Endothelial cell of umbilical vein (primary cell): ENCODE measurements around the gene ATP1A4. TPM values are rescaled to one million over a fixed set of nuclear protein-coding genes. Genes with fewer than 3 reads are reported as not detected.

Source experiments
- BruUV-seq: library from RNA; stranded (reverse); fragments of 400-500 nt; replicated peaks from 2 replicates; lab custom pipeline; 2021; lab: Mats Ljungman, UMichigan
- CTCF ChIA-PET: fragments of 300-600, 350-600 bp; sonication (Branson Sonifier 250); formaldehyde crosslinking; loops from one replicate; lab custom pipeline; 2021; ENCODE audit warnings: antibody characterized with exemption, inconsistent platforms; lab: Charles Lee
- POLR2A ChIA-PET: fragments of 300-600, 350-600 bp; sonication (Branson Sonifier 250); formaldehyde crosslinking; loops from one replicate; lab custom pipeline; 2021; ENCODE audit warnings: antibody characterized with exemption, inconsistent platforms; lab: Charles Lee
- DNase-seq: peaks from one replicate; pipeline ENCODE4 v3.0.0-alpha.2; 2011; ENCODE audit warnings: low read depth, low spot score
- FAIRE-seq: peaks from 2 replicates; lab custom pipeline; 2011; peaks lifted over from hg19 to GRCh38; lab: Jason Lieb, UNC
- H2AFZ ChIP-seq: 2 replicates; pipeline ENCODE4 v1.6.0; 2012; ENCODE audit warnings: low read depth, low read length, control low read depth, inconsistent platforms
- H3K27ac ChIP-seq: 2 replicates; pipeline ENCODE4 v1.5.1; 2011; ENCODE audit warnings: low read depth, mild to moderate bottlenecking, control low read depth, low read length, moderate library complexity; ENCODE audit not compliant: insufficient read depth
- H3K27me3 ChIP-seq, 2 experiments: 2 replicates each; pipeline versions ENCODE4 v1.6.0 to v1.6.1; 2011; ENCODE audit warnings: low read length in 2 of 2, mixed read lengths in 1 of 2; ENCODE audit not compliant: control insufficient read depth in 2 of 2, insufficient read depth in 2 of 2
- H3K36me3 ChIP-seq, 2 experiments: 2 replicates in 1 of 2; 3 replicates in 1 of 2; pipeline ENCODE4 v1.5.1; 2011; ENCODE audit warnings: low read length in 2 of 2, mild to moderate bottlenecking in 1 of 2, moderate library complexity in 1 of 2; ENCODE audit not compliant: control insufficient read depth in 2 of 2, insufficient read depth in 2 of 2; ENCODE audit errors: extremely low read depth in 1 of 2
- H3K4me1 ChIP-seq: 3 replicates; pipeline ENCODE4 v1.5.1; 2011; ENCODE audit warnings: mild to moderate bottlenecking, low read length; ENCODE audit not compliant: control insufficient read depth, insufficient read depth; ENCODE audit errors: extremely low read depth
- H3K4me2 ChIP-seq: 2 replicates; pipeline ENCODE4 v1.6.1; 2011; ENCODE audit warnings: low read length, control low read depth, mixed read lengths; ENCODE audit not compliant: insufficient read depth
- H3K4me3 ChIP-seq, 3 experiments: fragments of 200-600 bp in 1 of 3; sonication (generic), shearing (Covaris generic) in 1 of 3; replicated peaks in 1 of 3; 2 replicates each; pipeline ENCODE4 v1.5.1; 2011 to 2016; ENCODE audit warnings: control low read depth in 3 of 3, low read length in 3 of 3, mild to moderate bottlenecking in 2 of 3, inconsistent platforms in 1 of 3, low read depth in 1 of 3, moderate library complexity in 1 of 3; ENCODE audit not compliant: insufficient read depth in 1 of 3
- H3K79me2 ChIP-seq: 2 replicates; pipeline ENCODE4 v1.6.0; 2012; ENCODE audit warnings: low read length, inconsistent platforms; ENCODE audit not compliant: control insufficient read depth, insufficient read depth
- H3K9ac ChIP-seq: replicated peaks from 2 replicates; pipeline ENCODE3; 2011; ENCODE audit warnings: low read length, control low read depth; ENCODE audit not compliant: insufficient read depth; ENCODE audit errors: extremely low read depth
- H3K9me1 ChIP-seq: replicated peaks from 3 replicates; pipeline ENCODE4 v1.6.0; 2011; ENCODE audit warnings: mild to moderate bottlenecking, low read length; ENCODE audit not compliant: control insufficient read depth, insufficient read depth; ENCODE audit errors: extremely low read depth
- H3K9me3 ChIP-seq: replicated peaks from 2 replicates; pipeline ENCODE4 v1.5.1; 2012; ENCODE audit warnings: low read length, inconsistent platforms; ENCODE audit not compliant: control insufficient read depth, insufficient read depth
- H4K20me1 ChIP-seq: replicated peaks from 2 replicates; pipeline ENCODE3; 2011; ENCODE audit warnings: mild to moderate bottlenecking, low read length; ENCODE audit not compliant: control insufficient read depth, insufficient read depth; ENCODE audit errors: extremely low read depth
- CTCF ChIP-seq, 2 donors: IDR thresholded peaks; 1 replicate in 1 of 2; 2 replicates in 1 of 2; pipeline ENCODE4 v1.5.1; 2011; ENCODE audit warnings: low read length in 2 of 2, mild to moderate bottlenecking in 2 of 2, moderate library complexity in 2 of 2, control low read depth in 1 of 2, inconsistent platforms in 1 of 2, low read depth in 1 of 2; ENCODE audit not compliant: insufficient read depth in 1 of 2; ENCODE audit errors: extremely low read depth in 1 of 2
- EZH2 ChIP-seq: IDR thresholded peaks from 2 replicates; pipeline ENCODE4 v1.6.1; 2012; ENCODE audit warnings: borderline replicate concordance, low read depth, mild to moderate bottlenecking, moderate library complexity, low read length, inconsistent platforms; ENCODE audit not compliant: severe bottlenecking
- FOS ChIP-seq: IDR thresholded peaks from 2 replicates; pipeline ENCODE4 v1.6.1; 2011; ENCODE audit warnings: mild to moderate bottlenecking, low read length, moderate library complexity, borderline replicate concordance; ENCODE audit not compliant: insufficient read depth
- GATA2 ChIP-seq: IDR thresholded peaks from 2 replicates; pipeline ENCODE4 v1.7.0; 2011; ENCODE audit warnings: low read depth, mild to moderate bottlenecking, moderate library complexity, mixed read lengths, low read length; ENCODE audit not compliant: insufficient read length, insufficient read depth
- JUN ChIP-seq: IDR thresholded peaks from 2 replicates; pipeline ENCODE4 v1.6.1; 2011; ENCODE audit warnings: borderline replicate concordance, low read depth; ENCODE audit not compliant: insufficient read length, insufficient read depth
- MAX ChIP-seq: IDR thresholded peaks from 2 replicates; pipeline ENCODE4 v1.6.1; 2011; ENCODE audit not compliant: insufficient read depth, insufficient read length
- MYC ChIP-seq: IDR thresholded peaks from one replicate; pipeline ENCODE4 v1.6.1; 2011; ENCODE audit warnings: mild to moderate bottlenecking, low read depth, low read length
- POLR2A ChIP-seq: IDR thresholded peaks from 2 replicates; pipeline ENCODE4 v1.6.1; 2012; ENCODE audit warnings: low read depth, mild to moderate bottlenecking, control low read depth, low read length
- POLR2AphosphoS5 ChIP-seq: IDR thresholded peaks from 2 replicates; pipeline ENCODE4 v1.6.1; 2012; ENCODE audit warnings: low read depth, mild to moderate bottlenecking, control low read depth, low read length, moderate library complexity; ENCODE audit not compliant: insufficient read depth
- dilution Hi-C: fragments of 300-500 bp; cut with MboI; formaldehyde crosslinking; loops from one replicate; pipeline ENCODE4 v1.15.0; 2019; ENCODE audit warnings: low sequenced_read_pairs; ENCODE audit not compliant: extremely low pct_ligation_motif_present
- intact Hi-C: fragments of 100-400 bp; cut with micrococcal nuclease; formaldehyde crosslinking; loops from one replicate; pipeline ENCODE4 v1.10.0; 2022
- polyA plus RNA-seq, 4 experiments: library from polyadenylated mRNA; depleted of rRNA in 3 of 4; stranded (reverse) in 3 of 4; unstranded in 1 of 4; fragments of >200 nt; gene quantifications; 2 replicates each; pipeline versions ENCODE4 v1.2.1 to v1.2.3, GENCODE V29; 2011 to 2012; ENCODE audit warnings: missing spikeins in 1 of 4
- total RNA-seq: library from RNA; stranded (reverse); gene quantifications from 2 replicates; pipeline ENCODE4 v1.2.3, GENCODE V29; 2021

ATP1A4 gene
- total and polyA plus RNA-seq, 2 donors (not counting 3 experiments of a cell fraction or from before 2014, with no cell fraction given), result not detected

- Histone ChIP-seq H2AFZ (no peak overlapping the region), H3K4me2 (no peak overlapping the region), H4K20me1 (no peaks in the 10 kb centered on the region), H3K4me1 (no peaks in the 10 kb centered on the region), H3K9me1 (no peaks in the 10 kb centered on the region), H3K36me3 (no peaks in the 10 kb centered on the region), H3K27me3 (peaks cover 6 to 9% of the 10 kb centered on the region in 2 experiments), H3K4me3 (no peak overlapping the region), H3K9ac (no peak overlapping the region), H3K79me2 (no peaks in the 10 kb centered on the region), H3K9me3 (no peaks in the 10 kb centered on the region), H3K27ac (no peak overlapping the region)
- DNase-seq, result no peak
- no peak for FAIRE-seq
- ChIA-PET POLR2A (no interaction called here), CTCF (interaction anchor here (1.2 to 1.7 kb wide), 3 partner anchors 29 to 88 kb away, joined by 3 to 5 read pairs (median 4); no protein-coding TSS in a partner anchor)
- intact Hi-C loops, result no loop called here
- BruUV-seq, result no TSS peak
- dilution Hi-C loops, result no loop called here
- TF ChIP-seq MYC, result no peak
- TF ChIP-seq POLR2AphosphoS5, result no peak
- no peak for TF ChIP-seq FOS
- TF ChIP-seq EZH2, result no peak
- TF ChIP-seq JUN, result no peak
- no peak for TF ChIP-seq MAX
- no peak for TF ChIP-seq GATA2
- TF ChIP-seq POLR2A, result no peak
- TF ChIP-seq CTCF (IDR thresholded peaks at IDR 0.05; ENCODE audit: extremely low read depth in 1 of 2, insufficient read depth in 1 of 2, low read depth in 1 of 2, low read length in 2 of 2), result no peak
Measured at GRCh38 chr1:160164121-160164520, 12.7 kb downstream of the ATP1A4 start.
